Epithelial cell of esophagus (primary cell): Measurements from ENCODE around the gene ANO10.

ENCODE experiments used
- DNase-seq: peaks from one replicate; pipeline ENCODE4 v3.0.0; 2010; ENCODE audit warnings: low read depth
- H3K4me3 ChIP-seq: 2 replicates; pipeline ENCODE4 v1.5.1; 2011; ENCODE audit warnings: mild to moderate bottlenecking, low read length, control low read depth
- TF ChIP-seq, protein P1 (sequence below): IDR thresholded peaks from 2 replicates; pipeline ENCODE4 v1.5.1; 2011; ENCODE audit warnings: low read depth, mild to moderate bottlenecking, low read length, control low read depth, inconsistent platforms; ENCODE audit not compliant: insufficient read depth; ENCODE audit errors: missing control alignments

The ANO10 gene

DNA sequence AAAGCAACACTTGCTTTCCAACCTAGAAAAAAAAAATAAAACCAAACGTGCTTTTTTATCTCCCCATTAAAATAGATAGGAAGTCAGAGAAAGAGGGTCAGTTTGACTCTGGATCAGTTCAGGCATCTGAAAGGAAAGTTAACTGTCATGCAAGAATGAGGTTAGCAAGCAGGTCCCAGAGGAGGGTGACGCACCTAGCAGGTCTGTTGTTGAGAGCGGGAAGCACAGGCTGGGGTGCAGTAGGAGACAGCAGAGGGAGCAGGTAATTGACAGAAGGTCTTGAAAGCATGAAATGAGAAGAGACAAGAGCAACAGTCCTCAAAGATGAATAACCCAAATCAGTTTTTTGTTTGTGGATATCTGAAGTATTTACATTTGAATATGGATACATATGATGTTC is 82.5 kb downstream of the ANO10 start:
- DNase-seq, result no peak
- no peak overlapping the region for H3K4me3 ChIP-seq
- TF ChIP-seq, protein P1, sequence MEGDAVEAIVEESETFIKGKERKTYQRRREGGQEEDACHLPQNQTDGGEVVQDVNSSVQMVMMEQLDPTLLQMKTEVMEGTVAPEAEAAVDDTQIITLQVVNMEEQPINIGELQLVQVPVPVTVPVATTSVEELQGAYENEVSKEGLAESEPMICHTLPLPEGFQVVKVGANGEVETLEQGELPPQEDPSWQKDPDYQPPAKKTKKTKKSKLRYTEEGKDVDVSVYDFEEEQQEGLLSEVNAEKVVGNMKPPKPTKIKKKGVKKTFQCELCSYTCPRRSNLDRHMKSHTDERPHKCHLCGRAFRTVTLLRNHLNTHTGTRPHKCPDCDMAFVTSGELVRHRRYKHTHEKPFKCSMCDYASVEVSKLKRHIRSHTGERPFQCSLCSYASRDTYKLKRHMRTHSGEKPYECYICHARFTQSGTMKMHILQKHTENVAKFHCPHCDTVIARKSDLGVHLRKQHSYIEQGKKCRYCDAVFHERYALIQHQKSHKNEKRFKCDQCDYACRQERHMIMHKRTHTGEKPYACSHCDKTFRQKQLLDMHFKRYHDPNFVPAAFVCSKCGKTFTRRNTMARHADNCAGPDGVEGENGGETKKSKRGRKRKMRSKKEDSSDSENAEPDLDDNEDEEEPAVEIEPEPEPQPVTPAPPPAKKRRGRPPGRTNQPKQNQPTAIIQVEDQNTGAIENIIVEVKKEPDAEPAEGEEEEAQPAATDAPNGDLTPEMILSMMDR, result no peak

DNA sequence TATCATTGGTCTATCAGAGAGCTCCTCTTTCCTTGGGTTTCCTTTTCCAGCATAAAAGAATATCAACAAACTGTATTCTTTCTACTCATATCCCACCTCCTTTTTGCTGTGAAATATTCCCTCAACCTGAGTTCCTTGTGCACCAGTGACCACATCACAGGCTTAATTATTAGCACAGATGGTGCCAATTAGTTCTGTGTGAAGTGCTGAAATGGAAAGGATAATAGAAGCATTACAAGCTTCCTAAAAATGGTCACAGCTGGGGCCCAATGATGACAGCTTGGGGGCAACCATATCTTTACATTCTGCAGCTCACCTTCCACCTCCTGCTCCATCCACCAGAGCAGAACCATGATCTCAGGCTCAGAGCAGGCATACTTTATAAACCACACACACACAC is 84.6 kb downstream of the ANO10 start:
- TF ChIP-seq, protein P1, result no peak
- H3K4me3 ChIP-seq, result no peak overlapping the region
- DNase-seq, result no peak

DNA sequence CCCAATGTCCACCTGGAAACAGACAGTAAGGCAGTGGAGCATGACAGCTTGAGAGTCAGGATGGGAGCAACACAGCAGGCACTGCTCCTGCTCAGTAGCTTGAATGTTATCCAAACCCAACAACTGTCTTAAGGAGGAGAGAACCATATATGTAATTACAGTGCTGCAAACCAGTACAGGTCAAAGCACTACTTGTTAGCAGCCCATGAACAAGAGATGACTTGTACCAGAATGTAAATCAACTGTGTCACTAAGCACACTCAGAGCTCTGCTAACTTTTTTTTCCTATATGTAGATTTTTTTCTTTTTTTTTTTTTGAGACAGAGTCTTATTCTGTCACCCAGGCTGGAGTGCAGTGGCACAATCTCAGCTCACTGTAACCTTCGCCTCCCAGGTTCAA is 87.1 kb downstream of the ANO10 start:
- TF ChIP-seq, protein P1, result no peak
- peak; percentile 69 for DNase-seq
- no peak overlapping the region for H3K4me3 ChIP-seq

DNA sequence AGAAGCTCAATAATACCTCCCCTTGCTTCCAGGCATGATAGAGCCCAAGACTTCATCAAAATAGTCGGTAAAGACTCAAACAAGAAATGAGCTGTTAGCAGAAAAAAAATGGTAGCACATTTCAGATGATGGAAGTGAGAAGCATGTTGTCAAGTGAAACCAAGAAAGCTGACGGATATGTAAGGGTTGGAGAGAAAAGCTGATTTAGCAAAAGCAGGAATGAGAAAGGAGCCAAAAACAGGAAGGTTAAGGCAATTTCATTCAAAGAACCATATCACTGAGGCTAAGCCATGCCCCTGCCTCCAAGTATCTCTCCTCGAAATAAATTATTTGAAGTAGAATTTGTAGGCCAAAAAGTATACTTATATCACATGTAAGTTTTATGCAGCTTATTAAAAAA is 88.8 kb downstream of the ANO10 start:
- TF ChIP-seq, protein P1, result no peak
- DNase-seq, result no peak
- no peak overlapping the region for H3K4me3 ChIP-seq

DNA sequence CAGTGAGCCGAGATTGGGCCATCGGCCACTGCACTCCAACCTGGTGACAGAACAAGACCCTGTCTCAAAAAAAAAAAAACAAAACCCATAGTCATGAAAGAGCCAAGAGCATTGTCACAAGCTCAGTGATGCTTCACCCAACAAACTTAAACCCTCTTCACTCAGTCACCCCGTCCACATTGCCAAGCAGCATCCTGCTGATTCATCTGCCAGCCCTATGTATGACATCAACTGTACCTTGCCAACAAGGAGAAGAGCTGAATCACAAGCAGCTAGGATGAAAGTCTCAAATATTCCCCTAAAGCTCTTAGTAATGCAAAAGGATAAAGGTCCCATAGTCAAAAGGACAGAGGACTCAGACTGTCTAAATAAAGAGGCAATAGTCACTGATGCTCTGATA is 90.0 kb downstream of the ANO10 start:
- peak; percentile 89 for DNase-seq
- TF ChIP-seq, protein P1, result no peak
- H3K4me3 ChIP-seq, result no peak overlapping the region

DNA sequence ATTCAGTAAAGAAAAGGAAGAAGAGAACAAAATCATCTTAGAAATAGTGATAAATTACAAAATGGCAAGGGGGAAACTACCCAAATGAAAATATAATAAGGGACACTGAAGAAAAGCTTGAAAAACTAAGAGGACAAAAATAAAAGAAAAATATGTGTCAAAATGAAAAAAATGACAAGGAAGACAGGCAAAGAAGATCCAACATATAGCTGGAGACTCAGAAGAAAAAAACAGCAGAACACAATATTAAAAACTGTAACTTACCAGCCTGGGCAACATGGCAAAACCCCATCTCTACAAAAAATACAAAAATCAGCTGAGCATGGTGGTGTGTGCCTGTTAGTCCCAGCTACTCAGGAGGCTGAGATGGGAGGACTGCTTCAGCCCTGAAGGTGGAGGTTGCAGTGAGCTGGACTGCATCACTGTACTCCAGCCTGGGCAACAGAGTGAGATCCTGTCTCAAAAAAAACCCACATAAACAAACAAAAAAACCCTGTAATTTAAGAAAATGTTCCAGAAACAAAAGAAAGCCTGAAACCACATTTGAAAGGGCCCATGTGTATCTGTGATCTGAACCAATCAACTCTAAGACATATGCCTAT is 93.2 kb downstream of the ANO10 start:
- TF ChIP-seq, protein P1, result no peak
- H3K4me3 ChIP-seq, result no peak overlapping the region
- DNase-seq, result no peak

DNA sequence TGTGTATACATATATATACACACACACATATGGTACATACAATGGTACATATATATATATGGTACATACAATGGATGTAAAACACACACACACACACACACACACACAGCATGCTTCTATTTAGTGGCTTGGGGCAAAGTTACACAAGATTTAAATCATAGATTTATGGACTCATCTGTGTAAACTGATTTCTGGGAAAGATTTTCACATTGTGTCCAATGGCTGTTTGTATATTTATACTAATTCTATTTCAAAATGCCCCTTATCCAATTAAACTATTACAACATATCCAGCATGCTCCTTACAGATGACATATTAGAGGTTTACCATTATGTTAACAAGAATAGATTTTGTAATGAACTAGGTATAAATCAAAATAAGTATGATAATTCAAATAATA is 94.9 kb downstream of the ANO10 start:
- DNase-seq, result no peak

More for the DNA sequence above, 94.9 kb downstream of the ANO10 start:
- no peak overlapping the region for H3K4me3 ChIP-seq
- TF ChIP-seq, protein P1, result no peak
